Naive thymus-derived CD8-positive, alpha-beta T cell (primary cell): ENCODE results near the gene IPO7. TPM values are rescaled to one million over a fixed set of nuclear protein-coding genes. Genes with fewer than 3 reads are reported as not detected.
A peak's percentile ranks its signal among the peaks of the same experiment; 100 is the strongest.
"Not testable (repeated sequence)": the region's sequence is repeated elsewhere in the genome, so short reads cannot be mapped to it uniquely, and the experiment has no call there.

Experiments used
- ATAC-seq, 2 donors: fragments of 150-1000 bp; cut with Tn5 transposase in 1 of 2; sonication (Bioruptor Pico), chemical (Tn5 transposase) in 1 of 2; 1 replicate in 1 of 2; 2 replicates in 1 of 2; pipeline ENCODE4 v1.10.0; 2021; ENCODE audit warnings: mild to moderate bottlenecking in 2 of 2, moderate library complexity in 2 of 2
- POLR2A ChIA-PET: fragments of 350-600 bp; sonication (Branson Sonifier 250); formaldehyde crosslinking; loops from one replicate; lab custom pipeline; 2021; ENCODE audit warnings: antibody characterized with exemption; lab: Charles Lee
- DNase-seq, 10 donors: peaks; one replicate each; pipeline versions ENCODE4 v3.0.0 to v3.0.0-alpha.2; 2020 to 2022
- H3K27ac Mint-ChIP-seq, 10 donors: one replicate each; pipeline ENCODE4 v1.8.0; 2020 to 2022; ENCODE audit warnings: mild to moderate bottlenecking in 10 of 10, mixed read lengths in 10 of 10, moderate library complexity in 4 of 10, inconsistent platforms in 1 of 10
- H3K27me3 Mint-ChIP-seq, 5 donors: one replicate each; pipeline ENCODE4 v1.8.0; 2021 to 2022; ENCODE audit warnings: mixed read lengths in 5 of 5
- H3K36me3 Mint-ChIP-seq, 3 donors: one replicate each; pipeline ENCODE4 v1.8.0; 2020 to 2022; ENCODE audit warnings: mixed read lengths in 3 of 3, mild to moderate bottlenecking in 2 of 3, inconsistent platforms in 1 of 3
- H3K4me1 Mint-ChIP-seq, 4 donors: one replicate each; pipeline ENCODE4 v1.8.0; 2021 to 2022; ENCODE audit warnings: mixed read lengths in 4 of 4
- H3K4me3 Mint-ChIP-seq, 10 donors: one replicate each; pipeline ENCODE4 v1.8.0; 2020 to 2022; ENCODE audit warnings: mild to moderate bottlenecking in 10 of 10, mixed read lengths in 10 of 10, moderate library complexity in 6 of 10, inconsistent platforms in 1 of 10
- H3K9me3 Mint-ChIP-seq, 9 donors: one replicate each; pipeline ENCODE4 v1.8.0; 2020 to 2022; ENCODE audit warnings: mixed read lengths in 9 of 9, mild to moderate bottlenecking in 3 of 9, inconsistent platforms in 1 of 9, moderate library complexity in 1 of 9
- polyA plus RNA-seq, 3 donors: library from polyadenylated mRNA; unstranded; fragments of 300-500 nt; fragmentation: Illumina TruSeq; gene quantifications; one replicate each; pipeline ENCODE4 v1.2.3, GENCODE V29; 2021
- total RNA-seq, 8 experiments: library from RNA in 2 of 8; stranded (reverse) in 2 of 8; gene quantifications; one replicate each; pipeline ENCODE4 v1.2.3 and lab custom pipeline; 2021 to 2026

The IPO7 gene
- total and polyA plus RNA-seq, 5 experiments from 2014 or later = 3.7 to 73.7 (median 11.2) TPM

- ATAC-seq = no peak
- Mint-ChIP-seq H3K36me3 (no peaks in the 10 kb centered on the region), H3K4me3 (no peak overlapping the region), H3K27me3 (no peaks in the 10 kb centered on the region), H3K4me1 (peaks cover 0 to 24% (median 9%) of the 10 kb centered on the region in 4 donors), H3K27ac (no peak overlapping the region), H3K9me3 (no peaks in the 10 kb centered on the region)
- DNase-seq = no peak
- POLR2A ChIA-PET = interaction anchor here (0.7 to 1.2 kb wide), 2 partner anchors 21 to 90 kb away, joined by 3 read pairs; no protein-coding TSS in a partner anchor
Observed at GRCh38 chr11:9367551-9367950, 16.9 kb upstream of the IPO7 start.

GRCh38 chr11:9377036-9377435 is 7.4 kb upstream of the IPO7 start:
- POLR2A ChIA-PET = no interaction called here
- no peak overlapping the region for H3K27ac Mint-ChIP-seq
- H3K4me3 Mint-ChIP-seq = no peak overlapping the region
- DNase-seq (no peak), ATAC-seq (no peak)
- no peaks in the 10 kb centered on the region for H3K9me3 Mint-ChIP-seq
- no peaks in the 10 kb centered on the region for H3K36me3 Mint-ChIP-seq
- H3K4me1 Mint-ChIP-seq = no peaks in the 10 kb centered on the region
- H3K27me3 Mint-ChIP-seq = peaks cover 0 to 3% (median 0%) of the 10 kb centered on the region in 5 donors

DNA sequence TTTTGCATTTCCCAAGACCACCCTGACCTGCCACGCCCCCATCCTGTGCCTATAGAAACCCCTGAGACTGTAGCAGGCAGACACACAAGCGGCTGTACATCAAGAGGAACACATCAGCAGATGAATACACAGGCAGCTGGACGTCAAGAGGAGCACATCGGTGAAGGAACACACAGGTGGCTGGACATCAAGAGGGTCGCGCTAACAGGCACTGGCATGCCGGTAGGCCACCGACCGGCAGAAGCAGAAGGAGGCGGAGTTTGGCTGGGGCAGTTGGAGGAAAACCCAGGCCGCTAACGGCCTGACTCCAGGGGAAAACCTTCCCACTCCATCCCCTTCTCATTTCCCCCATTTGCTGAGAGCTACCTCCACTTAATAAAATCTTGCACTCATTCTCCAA is 5.4 kb upstream of the IPO7 start:
- Mint-ChIP-seq H3K27ac (peak overlapping the region in 1 of 10 donors; percentile 55), H3K27me3 (no peaks in the 10 kb centered on the region), H3K36me3 (no peaks in the 10 kb centered on the region), H3K4me3 (no peak overlapping the region), H3K9me3 (no peaks in the 10 kb centered on the region), H3K4me1 (peaks cover 0 to 1% (median under 1%) of the 10 kb centered on the region in 4 donors)
- POLR2A ChIA-PET = no interaction called here
- ATAC-seq (no peak), DNase-seq (no peak)

DNA sequence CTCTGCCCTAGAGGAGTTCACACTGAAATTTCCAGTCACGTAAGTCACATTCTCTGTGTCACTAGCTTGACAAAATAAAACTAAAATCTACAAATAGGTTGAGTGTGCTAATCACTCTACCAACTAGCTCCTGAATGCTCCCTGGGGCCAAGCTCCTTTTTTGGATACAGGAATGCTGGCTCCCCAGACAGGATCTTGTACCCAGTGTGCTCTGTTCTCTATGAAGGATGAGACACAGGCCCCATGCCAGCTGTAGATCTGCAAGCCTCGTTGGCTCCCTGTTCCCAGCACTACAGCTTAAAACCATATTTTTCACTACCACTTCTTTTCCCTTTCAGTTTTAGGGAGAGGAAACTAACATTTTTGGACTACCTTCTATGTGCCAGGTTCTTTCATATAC is 3.7 kb upstream of the IPO7 start:
- POLR2A ChIA-PET = interaction anchor here (1.3 kb wide), 1 partner anchor 79 kb away, joined by 6 read pairs; the partner anchor contains the start of gene ZNF143
- Mint-ChIP-seq H3K4me1 (peaks cover 2 to 15% (median 14%) of the 10 kb centered on the region in 4 donors), H3K36me3 (no peaks in the 10 kb centered on the region), H3K27me3 (no peaks in the 10 kb centered on the region), H3K9me3 (no peaks in the 10 kb centered on the region), H3K4me3 (no peak overlapping the region), H3K27ac (peak overlapping the region in 2 of 10 donors; percentile 12 to 32)
- DNase-seq = no peak
- no peak for ATAC-seq

GRCh38 chr11:9385327-9385899 is 961 bp downstream of the IPO7 start:
- ATAC-seq (no peak), DNase-seq (no peak)
- POLR2A ChIA-PET = interaction anchor here (0.5 to 2.5 kb wide), 12 partner anchors 10 to 703 kb away, joined by 3 to 22 read pairs (median 4); partner anchors contain the start of genes RPL27A, TMEM41B, TRIM66 and ZNF143
- Mint-ChIP-seq H3K4me3 (peak overlapping the region; percentile 90 to 97 (median 96)), H3K27ac (peak overlapping the region; percentile 64 to 98 (median 94)), H3K36me3 (peaks cover 0 to 19% (median 2%) of the 10 kb centered on the region in 3 donors), H3K9me3 (no peaks in the 10 kb centered on the region), H3K4me1 (peaks cover 10 to 45% (median 42%) of the 10 kb centered on the region in 4 donors), H3K27me3 (no peaks in the 10 kb centered on the region)

DNA sequence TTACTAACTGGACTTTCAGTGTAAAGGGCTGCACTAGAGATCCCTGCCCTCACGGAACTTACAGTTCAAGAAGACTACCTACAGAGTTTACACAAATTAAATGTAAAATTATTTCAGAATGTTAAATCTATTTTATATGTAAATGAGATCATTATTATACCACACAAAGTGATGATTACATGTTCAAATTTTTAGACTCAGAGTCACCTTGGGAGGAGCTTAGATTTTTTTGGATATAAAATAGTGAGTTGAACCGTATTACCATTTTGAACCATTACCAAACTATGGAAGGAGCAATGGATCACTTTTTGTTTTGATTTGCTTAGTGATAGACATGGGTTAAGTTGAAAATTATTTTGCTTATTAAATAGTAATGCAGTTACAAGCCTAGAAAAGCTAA is 1.6 kb downstream of the IPO7 start:
- DNase-seq (no peak), ATAC-seq (no peak)
- Mint-ChIP-seq H3K9me3 (no peaks in the 10 kb centered on the region), H3K4me1 (peaks cover 10 to 46% (median 42%) of the 10 kb centered on the region in 4 donors), H3K27me3 (no peaks in the 10 kb centered on the region), H3K27ac (peak overlapping the region in 1 of 10 donors; percentile 81), H3K4me3 (peak overlapping the region in 9 of 10 donors; percentile 90 to 97 (median 95)), H3K36me3 (peaks cover 0 to 19% (median 2%) of the 10 kb centered on the region in 3 donors)
- POLR2A ChIA-PET = interaction anchor here (1.0 to 2.5 kb wide), 5 partner anchors 22 to 703 kb away, joined by 3 to 19 read pairs (median 8); partner anchors contain the start of genes RPL27A, TMEM41B and TRIM66

DNA sequence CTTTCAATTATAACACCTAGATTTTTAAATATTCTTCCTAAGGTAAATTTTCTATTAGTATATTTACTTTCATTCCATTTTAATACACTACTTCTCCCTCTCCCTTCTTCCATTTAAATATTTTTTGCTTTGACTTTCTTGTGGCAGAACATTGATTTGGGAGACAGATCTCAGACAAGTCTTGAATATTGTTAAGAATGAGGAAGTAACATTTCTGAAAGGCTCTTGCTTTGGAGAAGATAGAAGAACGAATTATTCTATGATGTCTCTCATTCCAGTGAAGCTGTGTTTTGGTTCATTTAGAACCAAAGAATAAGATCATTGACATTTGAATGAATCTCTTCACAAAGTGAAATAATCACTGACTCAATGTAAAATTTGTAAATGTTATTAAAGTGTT is 2.4 kb downstream of the IPO7 start:
- Mint-ChIP-seq H3K27me3 (no peaks in the 10 kb centered on the region), H3K4me1 (peaks cover 10 to 51% (median 44%) of the 10 kb centered on the region in 4 donors), H3K27ac (peak overlapping the region in 8 of 10 donors; percentile 0 to 70 (median 34)), H3K9me3 (no peaks in the 10 kb centered on the region), H3K4me3 (peak overlapping the region in 9 of 10 donors; percentile 54 to 95 (median 71)), H3K36me3 (peaks cover 0 to 19% (median 2%) of the 10 kb centered on the region in 3 donors)
- POLR2A ChIA-PET = interaction anchor here (1.0 kb wide), 1 partner anchor 147 kb away, joined by 8 read pairs; no protein-coding TSS in a partner anchor
- DNase-seq (no peak), ATAC-seq (no peak)

GRCh38 chr11:9396310-9396709 is 11.9 kb downstream of the IPO7 start:
- Mint-ChIP-seq H3K9me3 (no peaks in the 10 kb centered on the region), H3K4me1 (peaks cover 28 to 65% (median 61%) of the 10 kb centered on the region in 4 donors), H3K27ac (peak overlapping the region in 4 of 10 donors; percentile 19 to 57 (median 28)), H3K4me3 (peak overlapping the region in 2 of 10 donors; percentile 20 to 27), H3K27me3 (no peaks in the 10 kb centered on the region), H3K36me3 (peaks cover 0 to 27% (median 6%) of the 10 kb centered on the region in 3 donors)
- ATAC-seq (no peak), DNase-seq (no peak)
- POLR2A ChIA-PET = no interaction called here

DNA sequence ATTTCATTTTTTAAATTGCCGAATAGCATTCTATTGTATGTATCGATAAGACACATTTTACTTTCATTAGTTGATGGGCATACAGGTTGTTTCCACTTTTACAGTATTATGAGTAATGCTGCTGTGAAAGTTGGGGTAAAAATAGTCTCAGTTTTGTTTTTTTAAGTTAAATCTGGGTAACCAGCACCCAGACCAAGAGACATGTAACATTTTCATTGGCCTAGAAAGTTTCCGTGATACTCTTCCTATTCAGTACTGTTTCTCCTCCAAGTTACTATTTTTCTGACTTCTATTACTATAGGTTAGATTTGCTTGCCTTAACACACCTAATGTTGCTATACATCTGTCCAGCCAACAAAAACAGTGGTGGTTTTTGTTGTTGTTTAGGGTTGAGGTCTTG is 12.3 kb downstream of the IPO7 start:
- ATAC-seq = no peak
- Mint-ChIP-seq H3K4me1 (peaks cover 28 to 62% (median 60%) of the 10 kb centered on the region in 4 donors), H3K27me3 (no peaks in the 10 kb centered on the region)

GRCh38 chr11:9397746-9398680 is 13.6 kb downstream of the IPO7 start:
- POLR2A ChIA-PET = interaction anchor here (0.7 kb wide), 1 partner anchor 238 kb away, joined by 3 read pairs; no protein-coding TSS in a partner anchor
- no peaks in the 10 kb centered on the region for H3K9me3 Mint-ChIP-seq

More for the DNA sequence above, 12.3 kb downstream of the IPO7 start:
- Mint-ChIP-seq H3K9me3 (no peaks in the 10 kb centered on the region), H3K4me3 (no peak overlapping the region), H3K36me3 (peaks cover 0 to 27% (median 6%) of the 10 kb centered on the region in 3 donors), H3K27ac (peak overlapping the region in 2 of 10 donors; percentile 4 to 20)
- POLR2A ChIA-PET = no interaction called here
- DNase-seq = no peak

DNA sequence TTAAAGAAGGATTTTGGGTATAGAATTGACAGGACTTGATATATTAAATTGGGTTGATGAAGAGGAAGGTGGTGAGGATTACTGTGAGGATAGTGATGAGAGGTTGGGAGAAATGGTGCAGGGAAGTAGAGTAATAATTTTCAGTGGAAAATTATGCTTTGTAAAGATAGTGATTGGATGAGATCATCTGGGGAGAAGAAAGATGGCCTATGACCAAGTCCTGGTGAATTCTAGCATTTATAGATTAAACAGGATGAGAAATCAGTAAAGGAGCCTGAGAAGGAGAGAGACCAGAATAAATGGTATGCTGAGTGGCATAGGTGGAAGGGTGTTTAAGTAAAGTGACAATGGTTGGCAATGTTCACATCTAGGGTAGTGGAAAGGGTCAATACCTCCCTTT is 15.0 kb downstream of the IPO7 start:
- DNase-seq = no peak
- POLR2A ChIA-PET = interaction anchor here (0.7 kb wide), 1 partner anchor 14 kb away, joined by 4 read pairs; no protein-coding TSS in a partner anchor
- H3K4me1 Mint-ChIP-seq = peaks cover 23 to 45% (median 44%) of the 10 kb centered on the region in 4 donors
- peaks cover 0 to 36% (median 8%) of the 10 kb centered on the region in 3 donors for H3K36me3 Mint-ChIP-seq
- peak overlapping the region in 6 of 10 donors; percentile 8 to 58 (median 34) for H3K27ac Mint-ChIP-seq
- H3K9me3 Mint-ChIP-seq = no peaks in the 10 kb centered on the region
- H3K27me3 Mint-ChIP-seq = no peaks in the 10 kb centered on the region
- peak overlapping the region in 1 of 10 donors; percentile 0 for H3K4me3 Mint-ChIP-seq
- no peak for ATAC-seq

More at GRCh38 chr11:9397746-9398680, 13.6 kb downstream of the IPO7 start:
- DNase-seq (no peak), ATAC-seq (no peak)
- Mint-ChIP-seq H3K27ac (peak overlapping the region in 5 of 10 donors; percentile 4 to 52 (median 40)), H3K4me3 (peak overlapping the region in 1 of 10 donors; percentile 2), H3K27me3 (no peaks in the 10 kb centered on the region), H3K4me1 (peaks cover 24 to 55% (median 53%) of the 10 kb centered on the region in 4 donors), H3K36me3 (peaks cover 0 to 27% (median 6%) of the 10 kb centered on the region in 3 donors)

DNA sequence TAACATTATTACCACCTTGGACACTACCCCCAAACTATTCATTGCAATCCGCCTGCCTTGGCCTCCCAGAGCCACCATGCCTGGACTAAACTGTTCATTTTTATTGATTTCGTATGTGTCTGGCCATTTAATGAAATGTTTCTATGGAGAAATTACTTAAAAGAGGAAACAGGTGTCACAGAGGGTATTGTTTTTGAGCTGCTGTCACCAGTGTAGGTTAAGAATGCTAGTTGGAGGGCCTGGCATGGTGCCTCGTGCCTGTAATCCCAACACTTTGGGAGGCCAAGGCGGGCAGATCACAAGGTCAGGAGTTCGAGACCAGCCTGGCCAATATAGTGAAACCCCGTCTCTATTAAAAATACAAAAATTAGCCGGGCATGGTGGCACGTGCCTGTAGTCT is 17.4 kb downstream of the IPO7 start:
- H3K4me3 Mint-ChIP-seq, POLR2A ChIA-PET, H3K9me3 Mint-ChIP-seq, ATAC-seq, H3K27me3 Mint-ChIP-seq, DNase-seq: not testable (repeated sequence)
- H3K27ac Mint-ChIP-seq = peak overlapping the region in 3 of 10 donors; percentile 30 to 55 (median 34)
- peaks cover 18 to 34% (median 31%) of the 10 kb centered on the region in 4 donors for H3K4me1 Mint-ChIP-seq
- H3K36me3 Mint-ChIP-seq = peaks cover 0 to 50% (median 9%) of the 10 kb centered on the region in 3 donors
